ENCODE data around the gene DPH2. TPM values are rescaled to one million over a fixed set of nuclear protein-coding genes. Genes with fewer than 3 reads are reported as not detected.

DPH2 gene
- total and polyA plus RNA-seq, 7 donors: 37.8 to 123 (median 53.7) TPM

GRCh38 chr1:43985984-43986595, 16.3 kb downstream of the DPH2 start:
- intact Hi-C loops (cut with DNase I): no loop called here
- ATAC-seq: no peak
- Histone ChIP-seq H3K4me1 (peaks cover 5% of the 10 kb centered on the region), H3K27ac (no peak overlapping the region), H3K36me3 (ENCODE audit: insufficient read depth in 1 of 2, low read depth in 1 of 2) (peaks cover 0 to 38% of the 10 kb centered on the region in 2 donors), H3K9me3 (no peaks in the 10 kb centered on the region), H3K4me3 (no peak overlapping the region), H3K27me3 (ENCODE audit: insufficient read depth in 3 of 3, low read length in 2 of 3) (no peaks in the 10 kb centered on the region)
- no peak for DNase-seq
- WGBS, 3 donors: 86 to 89% (median 88%) methylated on average over 4 of the region's 4 CpGs
- TF ChIP-seq CTCF (IDR thresholded peaks at IDR 0.05): no peak

- DNase-seq (no peak), ATAC-seq (no peak)
- no peak for TF ChIP-seq CTCF (IDR thresholded peaks at IDR 0.05)
- Histone ChIP-seq H3K9me3 (no peaks in the 10 kb centered on the region), H3K36me3 (ENCODE audit: insufficient read depth in 1 of 2, low read depth in 1 of 2) (peaks cover 0 to 33% of the 10 kb centered on the region in 2 donors), H3K27ac (no peak overlapping the region), H3K4me1 (peaks cover 6% of the 10 kb centered on the region), H3K27me3 (ENCODE audit: insufficient read depth in 3 of 3, low read length in 2 of 3) (no peaks in the 10 kb centered on the region), H3K4me3 (no peak overlapping the region)
- intact Hi-C loops (cut with DNase I): no loop called here
- 82 to 89% (median 84%) methylated on average over 6 of the region's 6 CpGs for WGBS, 3 donors
Observed at GRCh38 chr1:43986712-43987111, 16.9 kb downstream of the DPH2 start.

GRCh38 chr1:43987159-43987902, 17.5 kb downstream of the DPH2 start:
- no peaks in the 10 kb centered on the region for H3K9me3 ChIP-seq
- DNase-seq (no peak), ATAC-seq (no peak)
- intact Hi-C loops (cut with DNase I): no loop called here
- no peak overlapping the region for H3K27ac ChIP-seq
- H3K4me3 ChIP-seq: no peak overlapping the region
- no peaks in the 10 kb centered on the region for H3K27me3 ChIP-seq (ENCODE audit: insufficient read depth in 3 of 3, low read length in 2 of 3)
- peaks cover 6% of the 10 kb centered on the region for H3K4me1 ChIP-seq
- WGBS, 3 donors: 81 to 86% (median 83%) methylated on average over 6 of the region's 6 CpGs
- TF ChIP-seq CTCF (IDR thresholded peaks at IDR 0.05): no peak
- H3K36me3 ChIP-seq (ENCODE audit: insufficient read depth in 1 of 2, low read depth in 1 of 2): peaks cover 0 to 32% of the 10 kb centered on the region in 2 donors

- intact Hi-C loops (cut with DNase I): no loop called here
Observed at GRCh38 chr1:43990271-43991199, 20.7 kb downstream of the DPH2 start.

More at GRCh38 chr1:43990271-43991199, 20.7 kb downstream of the DPH2 start:
- no peaks in the 10 kb centered on the region for H3K9me3 ChIP-seq
- peaks cover 0 to 17% of the 10 kb centered on the region in 2 donors for H3K36me3 ChIP-seq (ENCODE audit: insufficient read depth in 1 of 2, low read depth in 1 of 2)
- WGBS, 3 donors: 68 to 74% (median 70%) methylated on average over 19 of the region's 19 CpGs
- ATAC-seq (no peak), DNase-seq (no peak)
- no peak for TF ChIP-seq CTCF (IDR thresholded peaks at IDR 0.05)
- H3K4me3 ChIP-seq: peak overlapping the region; percentile 83
- H3K4me1 ChIP-seq: peaks cover 6% of the 10 kb centered on the region
- H3K27me3 ChIP-seq (ENCODE audit: insufficient read depth in 3 of 3, low read length in 2 of 3): no peaks in the 10 kb centered on the region
- H3K27ac ChIP-seq: peak overlapping the region; percentile 63
